Stimulated activated CD8-positive, alpha-beta memory T cell treated with anti-CD3 and anti-CD28 coated beads, Interleukin-12 subunit alpha, Interleukin-12 subunit beta, amount 100 ng/mL, for 24 hours (primary cell): Measurements from ENCODE around the gene SLC36A1.

Experiments used
- DNase-seq: peaks from one replicate; pipeline ENCODE4 v3.0.0-alpha.2; 2020; ENCODE audit errors: extremely low read depth

SLC36A1 gene

DNA sequence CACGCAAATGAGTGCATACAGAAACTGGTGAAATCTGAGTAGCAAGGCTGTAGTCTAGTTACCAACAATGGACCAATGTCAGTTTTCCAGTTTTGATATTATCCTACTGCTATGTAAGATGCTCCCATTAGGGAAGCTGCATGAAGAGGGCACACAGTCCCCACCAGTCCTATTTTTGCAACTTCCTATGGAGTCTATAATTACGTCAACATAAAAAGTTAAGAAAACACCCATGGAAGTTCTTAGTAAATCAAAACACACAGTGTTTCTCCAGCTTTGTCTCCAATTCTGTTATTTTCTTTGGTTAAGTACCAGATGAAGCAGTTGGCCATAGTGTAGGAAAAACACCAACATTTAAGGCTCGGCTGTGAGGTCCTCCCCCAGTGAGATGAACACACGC is 85.0 kb downstream of the SLC36A1 start:
- DNase-seq, result no peak

DNA sequence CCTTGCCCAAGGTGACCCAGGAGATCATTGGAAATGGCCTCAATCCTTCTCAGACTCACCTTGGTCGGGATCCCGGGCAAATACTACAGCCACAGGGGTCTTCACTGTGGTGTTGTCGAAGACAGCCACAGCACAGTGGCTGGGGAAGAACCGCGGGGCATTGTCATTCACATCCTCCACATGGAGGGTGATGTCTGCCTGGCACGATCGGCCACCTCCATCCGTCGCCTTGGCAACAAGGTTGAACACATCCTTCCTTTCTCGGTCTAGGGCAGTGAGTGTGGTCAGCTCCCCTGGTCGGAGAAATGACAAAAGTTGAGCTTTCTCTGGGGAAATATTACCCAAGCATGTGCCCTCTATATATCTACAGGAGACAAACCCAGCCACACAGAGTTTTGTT is 86.9 kb downstream of the SLC36A1 start:
- DNase-seq, result no peak

DNA sequence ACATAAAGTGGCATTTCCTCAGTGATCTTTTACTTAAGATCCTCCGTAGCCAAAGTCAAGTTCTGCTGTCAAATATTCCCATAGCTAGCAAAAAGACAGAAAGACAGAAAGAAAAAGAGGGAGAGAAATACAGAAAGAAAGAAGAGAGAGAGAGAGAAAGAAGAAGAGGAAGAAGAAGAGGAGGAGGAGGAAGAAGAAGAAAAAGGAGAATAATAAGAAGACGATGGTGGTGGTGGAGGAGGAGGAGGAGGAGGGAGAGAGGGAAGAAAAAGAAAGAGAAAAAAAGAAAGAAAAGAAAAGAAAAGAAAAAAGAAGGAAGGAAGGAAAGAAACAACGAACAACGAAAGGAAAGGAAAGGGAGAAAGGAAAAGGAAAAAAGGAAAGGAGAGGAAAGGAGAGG is 89.6 kb downstream of the SLC36A1 start:
- DNase-seq, result no peak

DNA sequence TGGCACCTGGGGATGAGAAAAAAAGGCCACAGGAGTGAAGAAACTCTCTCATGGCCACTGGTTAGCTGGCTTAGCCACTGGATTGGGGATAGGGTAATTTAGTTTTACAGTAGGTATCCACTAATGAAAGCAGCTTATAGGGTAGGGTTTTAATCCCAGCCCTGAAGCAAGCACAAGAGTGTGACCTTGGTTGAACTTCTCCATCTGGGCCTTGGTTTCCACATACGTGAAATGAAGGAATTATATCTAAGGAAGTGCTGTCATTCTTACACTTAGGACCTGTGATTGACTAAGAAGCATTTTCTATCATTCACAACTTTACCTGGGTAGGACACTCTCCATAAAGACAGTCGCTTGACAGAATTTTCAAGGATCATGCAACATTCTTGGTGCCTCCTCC is 94.2 kb downstream of the SLC36A1 start:
- DNase-seq, result no peak
